ENCODE results near the gene FLYWCH2. TPM values are rescaled to one million over a fixed set of nuclear protein-coding genes. Genes with fewer than 3 reads are reported as not detected.
A peak's percentile ranks its signal among the peaks of the same experiment; 100 is the strongest.

The FLYWCH2 gene
- total RNA-seq, 2 experiments from 2014 or later = 12.7 to 15.2 TPM

GRCh38 chr16:2874032-2874911 is 8.7 kb upstream of the FLYWCH2 start:
- no peak for DNase-seq
- Mint-ChIP-seq H3K4me3 (no peak overlapping the region), H3K9me3 (no peaks in the 10 kb centered on the region), H3K4me1 (ENCODE audit: low read depth) (no peaks in the 10 kb centered on the region), H3K36me3 (ENCODE audit: low read depth) (no peaks in the 10 kb centered on the region), H3K27me3 (ENCODE audit: low read depth) (no peaks in the 10 kb centered on the region), H3K27ac (no peak overlapping the region)
- CTCF ChIA-PET = interaction anchor here (0.5 to 2.9 kb wide), 7 partner anchors 32 to 614 kb away, joined by 3 to 12 read pairs (median 4); no protein-coding TSS in a partner anchor
- intact Hi-C loops (cut with micrococcal nuclease) = loop anchor here (2.0 kb wide), 1 partner anchor 53 kb away; no protein-coding TSS in a partner anchor

- intact Hi-C loops (cut with micrococcal nuclease) = loop anchor here (1.0 to 2.0 kb wide), 3 partner anchors 30 to 52 kb away; no protein-coding TSS in a partner anchor
- Mint-ChIP-seq H3K27ac (no peak overlapping the region), H3K4me3 (no peak overlapping the region), H3K36me3 (ENCODE audit: low read depth) (no peaks in the 10 kb centered on the region), H3K4me1 (ENCODE audit: low read depth) (no peaks in the 10 kb centered on the region), H3K27me3 (ENCODE audit: low read depth) (no peaks in the 10 kb centered on the region), H3K9me3 (no peaks in the 10 kb centered on the region)
- peak; percentile 72 for DNase-seq
- CTCF ChIA-PET = interaction anchor here (0.5 to 2.9 kb wide), 7 partner anchors 25 to 614 kb away, joined by 3 to 12 read pairs (median 3); no protein-coding TSS in a partner anchor
Observed at GRCh38 chr16:2874912-2875362, 8.1 kb upstream of the FLYWCH2 start.

- no peak overlapping the region for H3K27ac Mint-ChIP-seq
- CTCF ChIA-PET = interaction anchor here (0.8 to 2.9 kb wide), 4 partner anchors 12 to 47 kb away, joined by 3 to 9 read pairs (median 4); no protein-coding TSS in a partner anchor
- no peak for DNase-seq
- H3K9me3 Mint-ChIP-seq = no peaks in the 10 kb centered on the region
- H3K36me3 Mint-ChIP-seq (ENCODE audit: low read depth) = no peaks in the 10 kb centered on the region
- no peaks in the 10 kb centered on the region for H3K27me3 Mint-ChIP-seq (ENCODE audit: low read depth)
- intact Hi-C loops (cut with micrococcal nuclease) = no loop called here
- H3K4me3 Mint-ChIP-seq = no peak overlapping the region
- H3K4me1 Mint-ChIP-seq (ENCODE audit: low read depth) = peaks cover 8% of the 10 kb centered on the region
Observed at GRCh38 chr16:2879854-2880508, 3.0 kb upstream of the FLYWCH2 start.

GRCh38 chr16:2881783-2882649 is 999 bp upstream of the FLYWCH2 start:
- Mint-ChIP-seq H3K36me3 (ENCODE audit: low read depth) (no peaks in the 10 kb centered on the region), H3K4me3 (peak overlapping the region; percentile 89), H3K4me1 (ENCODE audit: low read depth) (peaks cover 14% of the 10 kb centered on the region), H3K9me3 (no peaks in the 10 kb centered on the region), H3K27me3 (ENCODE audit: low read depth) (no peaks in the 10 kb centered on the region), H3K27ac (peak overlapping the region; percentile 50)
- peak; percentile 26 for DNase-seq
- CTCF ChIA-PET = interaction anchor here (0.6 to 2.1 kb wide), 7 partner anchors 14 to 255 kb away, joined by 4 to 8 read pairs (median 7); no protein-coding TSS in a partner anchor
- intact Hi-C loops (cut with micrococcal nuclease) = loop anchor here (1.0 kb wide), 2 partner anchors 23 to 29 kb away; partner anchors contain the start of gene FLYWCH1

- peak; percentile 12 for DNase-seq
- intact Hi-C loops (cut with micrococcal nuclease) = no loop called here
- Mint-ChIP-seq H3K9me3 (no peaks in the 10 kb centered on the region), H3K4me1 (ENCODE audit: low read depth) (peaks cover 14% of the 10 kb centered on the region), H3K36me3 (ENCODE audit: low read depth) (no peaks in the 10 kb centered on the region), H3K4me3 (peak overlapping the region; percentile 89), H3K27me3 (ENCODE audit: low read depth) (no peaks in the 10 kb centered on the region), H3K27ac (peak overlapping the region; percentile 56)
- CTCF ChIA-PET = interaction anchor here (0.9 to 2.1 kb wide), 6 partner anchors 15 to 145 kb away, joined by 3 to 8 read pairs (median 4); no protein-coding TSS in a partner anchor
Observed at GRCh38 chr16:2883458-2883908, 468 bp downstream of the FLYWCH2 start.

GRCh38 chr16:2884041-2884451 is 1.0 kb downstream of the FLYWCH2 start:
- H3K4me3 Mint-ChIP-seq = peak overlapping the region; percentile 89
- no peaks in the 10 kb centered on the region for H3K9me3 Mint-ChIP-seq
- H3K4me1 Mint-ChIP-seq (ENCODE audit: low read depth) = peaks cover 14% of the 10 kb centered on the region
- DNase-seq = no peak
- CTCF ChIA-PET = interaction anchor here (1.1 to 2.1 kb wide), 3 partner anchors 16 to 27 kb away, joined by 4 to 8 read pairs (median 5); no protein-coding TSS in a partner anchor
- no peaks in the 10 kb centered on the region for H3K27me3 Mint-ChIP-seq (ENCODE audit: low read depth)
- peak overlapping the region; percentile 56 for H3K27ac Mint-ChIP-seq
- H3K36me3 Mint-ChIP-seq (ENCODE audit: low read depth) = no peaks in the 10 kb centered on the region
- intact Hi-C loops (cut with micrococcal nuclease) = no loop called here

GRCh38 chr16:2894231-2894630 is 11.2 kb downstream of the FLYWCH2 start:
- intact Hi-C loops (cut with micrococcal nuclease) = no loop called here
- H3K27me3 Mint-ChIP-seq (ENCODE audit: low read depth) = no peaks in the 10 kb centered on the region
- no peak for DNase-seq
- no peaks in the 10 kb centered on the region for H3K36me3 Mint-ChIP-seq (ENCODE audit: low read depth)
- H3K9me3 Mint-ChIP-seq = no peaks in the 10 kb centered on the region
- no peaks in the 10 kb centered on the region for H3K4me1 Mint-ChIP-seq (ENCODE audit: low read depth)
- H3K4me3 Mint-ChIP-seq = no peak overlapping the region
- CTCF ChIA-PET = interaction anchor here (0.7 kb wide), 1 partner anchor 9 kb away, joined by 4 read pairs; no protein-coding TSS in a partner anchor
- no peak overlapping the region for H3K27ac Mint-ChIP-seq

- Mint-ChIP-seq H3K4me1 (ENCODE audit: low read depth) (no peaks in the 10 kb centered on the region), H3K27ac (no peak overlapping the region), H3K27me3 (ENCODE audit: low read depth) (no peaks in the 10 kb centered on the region), H3K9me3 (no peaks in the 10 kb centered on the region), H3K4me3 (no peak overlapping the region), H3K36me3 (ENCODE audit: low read depth) (no peaks in the 10 kb centered on the region)
- CTCF ChIA-PET = interaction anchor here (0.7 kb wide), 1 partner anchor 14 kb away, joined by 4 read pairs; no protein-coding TSS in a partner anchor
- intact Hi-C loops (cut with micrococcal nuclease) = no loop called here
- DNase-seq = no peak
Observed at GRCh38 chr16:2895813-2896212, 12.8 kb downstream of the FLYWCH2 start.

GRCh38 chr16:2896480-2897010 is 13.5 kb downstream of the FLYWCH2 start:
- Mint-ChIP-seq H3K36me3 (ENCODE audit: low read depth) (no peaks in the 10 kb centered on the region), H3K4me3 (no peak overlapping the region), H3K27me3 (ENCODE audit: low read depth) (no peaks in the 10 kb centered on the region), H3K4me1 (ENCODE audit: low read depth) (no peaks in the 10 kb centered on the region), H3K27ac (no peak overlapping the region), H3K9me3 (no peaks in the 10 kb centered on the region)
- CTCF ChIA-PET = no interaction called here
- intact Hi-C loops (cut with micrococcal nuclease) = no loop called here
- no peak for DNase-seq

GRCh38 chr16:2897110-2897509 is 14.1 kb downstream of the FLYWCH2 start:
- Mint-ChIP-seq H3K27ac (no peak overlapping the region), H3K27me3 (ENCODE audit: low read depth) (no peaks in the 10 kb centered on the region), H3K4me3 (no peak overlapping the region), H3K9me3 (no peaks in the 10 kb centered on the region), H3K36me3 (ENCODE audit: low read depth) (no peaks in the 10 kb centered on the region), H3K4me1 (ENCODE audit: low read depth) (no peaks in the 10 kb centered on the region)
- intact Hi-C loops (cut with micrococcal nuclease) = no loop called here
- DNase-seq = no peak
- CTCF ChIA-PET = no interaction called here

- CTCF ChIA-PET = interaction anchor here (0.5 kb wide), 1 partner anchor 24 kb away, joined by 3 read pairs; no protein-coding TSS in a partner anchor
- H3K27ac Mint-ChIP-seq = peak overlapping the region; percentile 46
Observed at GRCh38 chr16:2898831-2899563, 16.0 kb downstream of the FLYWCH2 start.

More at GRCh38 chr16:2898831-2899563, 16.0 kb downstream of the FLYWCH2 start:
- Mint-ChIP-seq H3K4me3 (no peak overlapping the region), H3K36me3 (ENCODE audit: low read depth) (no peaks in the 10 kb centered on the region), H3K9me3 (no peaks in the 10 kb centered on the region), H3K27me3 (ENCODE audit: low read depth) (no peaks in the 10 kb centered on the region), H3K4me1 (ENCODE audit: low read depth) (peaks cover 3% of the 10 kb centered on the region)
- intact Hi-C loops (cut with micrococcal nuclease) = no loop called here
- DNase-seq = no peak
